HG03354 (cell line): ENCODE results near the gene DSG3.

Experiments
- ATAC-seq: cut with Tn5 transposase; IDR thresholded peaks from one replicate; pipeline ENCODE4 v1.9.1; 2021; ENCODE audit warnings: mild to moderate bottlenecking; ENCODE audit not compliant: unreplicated experiment, poor library complexity, severe bottlenecking

Gene DSG3

GRCh38 chr18:31430072-31430471 is 17.5 kb upstream of the DSG3 start:
- no peak for ATAC-seq

- no peak for ATAC-seq
These were observed 17.0 kb upstream of the DSG3 start for GRCh38 chr18:31430554-31430953.

- no peak for ATAC-seq
These were observed 15.2 kb upstream of the DSG3 start for GRCh38 chr18:31432316-31432715.

- ATAC-seq, result no peak
These were observed 10.7 kb upstream of the DSG3 start for GRCh38 chr18:31436825-31437224.

- ATAC-seq, result peak; percentile 55
These were observed 9.1 kb upstream of the DSG3 start for GRCh38 chr18:31438402-31438801.

- no peak for ATAC-seq
These were observed 7.7 kb upstream of the DSG3 start for GRCh38 chr18:31439807-31440325.

GRCh38 chr18:31440787-31441186 is 6.8 kb upstream of the DSG3 start:
- ATAC-seq, result no peak

GRCh38 chr18:31441493-31441892 is 6.0 kb upstream of the DSG3 start:
- no peak for ATAC-seq

- no peak for ATAC-seq
These were observed 3.4 kb upstream of the DSG3 start for GRCh38 chr18:31444142-31444541.

GRCh38 chr18:31445908-31446307 is 1.6 kb upstream of the DSG3 start:
- ATAC-seq, result no peak

GRCh38 chr18:31446854-31447253 is 687 bp upstream of the DSG3 start:
- no peak for ATAC-seq

- no peak for ATAC-seq
These were observed 2.9 kb downstream of the DSG3 start for GRCh38 chr18:31450409-31450808.

GRCh38 chr18:31451625-31452024 is 4.1 kb downstream of the DSG3 start:
- no peak for ATAC-seq

GRCh38 chr18:31454066-31454708 is 6.6 kb downstream of the DSG3 start:
- no peak for ATAC-seq

- no peak for ATAC-seq
These were observed 22.1 kb downstream of the DSG3 start for GRCh38 chr18:31469629-31470028.

GRCh38 chr18:31478688-31479087 is 31.1 kb downstream of the DSG3 start:
- ATAC-seq, result no peak

GRCh38 chr18:31482051-31482450 is 34.5 kb downstream of the DSG3 start:
- no peak for ATAC-seq

GRCh38 chr18:31483396-31483795 is 35.9 kb downstream of the DSG3 start:
- no peak for ATAC-seq

GRCh38 chr18:31484461-31484860 is 36.9 kb downstream of the DSG3 start:
- no peak for ATAC-seq

GRCh38 chr18:31486165-31486564 is 38.6 kb downstream of the DSG3 start:
- ATAC-seq, result no peak

- no peak for ATAC-seq
These were observed 39.9 kb downstream of the DSG3 start for GRCh38 chr18:31487246-31488015.
